ENCODE results near the gene NAV3.
"Not testable (repeated sequence)": the region's sequence is repeated elsewhere in the genome, so short reads cannot be mapped to it uniquely, and the experiment has no call there.

The NAV3 gene

DNA sequence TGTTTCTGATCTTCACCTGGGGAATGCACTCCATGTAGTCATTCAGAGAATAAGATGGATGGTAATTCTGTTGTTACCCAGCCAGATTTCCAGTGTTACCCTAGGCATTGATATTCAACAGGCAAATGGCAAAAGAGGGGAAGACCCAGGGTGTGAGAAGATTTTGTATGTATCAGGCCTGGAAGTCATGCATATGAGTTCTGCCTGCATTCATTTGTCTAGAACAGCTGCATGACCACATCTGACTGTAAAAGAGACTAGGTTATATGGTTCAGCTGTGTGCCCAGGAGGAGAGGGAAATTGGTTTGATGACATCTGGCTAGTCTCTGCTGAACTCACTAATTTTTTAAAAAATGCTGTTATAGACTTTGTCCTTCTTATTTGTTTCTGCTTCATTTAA, 224.9 kb downstream of the NAV3 start:
- DNase-seq (ENCODE audit: low read depth) = no peak

DNA sequence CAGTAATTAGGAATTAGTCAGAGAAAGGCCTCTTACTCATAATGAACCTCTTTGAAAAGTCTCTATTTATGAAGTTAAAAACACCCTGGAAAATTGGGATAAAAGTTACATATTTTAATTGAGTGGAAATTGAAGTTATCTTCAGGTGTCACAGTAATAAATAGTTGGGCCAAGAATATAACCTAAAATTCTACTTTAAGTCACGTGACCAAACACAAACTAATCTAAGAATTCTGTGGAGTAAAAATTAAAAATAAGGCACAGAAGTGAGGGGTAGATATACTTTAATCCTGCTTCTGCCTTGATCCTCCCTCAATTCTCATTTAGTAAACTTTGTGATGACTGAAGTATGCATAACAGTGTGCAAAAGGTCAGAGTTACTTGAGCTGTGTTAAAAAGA, 226.4 kb downstream of the NAV3 start:
- no peak for DNase-seq (ENCODE audit: low read depth)

DNA sequence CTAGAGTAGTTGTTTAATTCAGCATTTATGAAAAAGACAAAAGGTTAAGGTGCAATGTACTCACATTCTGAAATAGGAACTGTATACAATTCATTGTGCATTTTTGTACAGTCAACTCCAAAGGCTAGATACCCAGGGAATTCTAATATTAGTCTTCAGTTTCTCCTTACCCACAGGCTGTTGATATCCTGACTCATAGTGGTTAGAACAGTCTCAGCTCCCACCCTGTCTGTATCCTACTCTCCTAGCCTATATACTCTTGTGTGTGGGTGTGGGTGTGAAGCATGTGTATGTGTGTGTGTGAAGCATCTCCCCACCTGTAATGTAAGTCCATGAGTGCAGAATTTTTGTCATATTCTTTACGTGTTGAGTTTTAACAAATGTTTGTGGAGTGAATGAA, 229.5 kb downstream of the NAV3 start:
- DNase-seq (ENCODE audit: low read depth) = no peak

DNA sequence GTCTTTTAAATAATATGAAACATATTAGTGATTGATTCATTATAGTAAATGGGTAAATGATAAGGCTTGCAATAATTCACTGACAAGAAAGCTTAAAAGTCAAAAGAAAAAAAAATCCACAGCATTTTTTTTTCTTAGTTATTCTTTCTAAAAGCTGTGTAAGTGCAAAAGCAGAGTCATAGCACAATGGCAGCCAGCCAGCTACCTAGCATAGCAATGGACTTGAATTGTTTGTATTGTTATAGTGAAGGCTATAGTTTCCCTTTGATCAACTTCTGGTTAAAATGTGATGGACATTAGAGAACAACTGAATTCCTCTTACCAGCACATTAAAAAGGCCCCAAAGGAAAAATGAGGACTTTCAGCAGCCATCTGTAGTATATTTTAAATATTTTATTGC, 232.1 kb downstream of the NAV3 start:
- no peak for DNase-seq (ENCODE audit: low read depth)

DNA sequence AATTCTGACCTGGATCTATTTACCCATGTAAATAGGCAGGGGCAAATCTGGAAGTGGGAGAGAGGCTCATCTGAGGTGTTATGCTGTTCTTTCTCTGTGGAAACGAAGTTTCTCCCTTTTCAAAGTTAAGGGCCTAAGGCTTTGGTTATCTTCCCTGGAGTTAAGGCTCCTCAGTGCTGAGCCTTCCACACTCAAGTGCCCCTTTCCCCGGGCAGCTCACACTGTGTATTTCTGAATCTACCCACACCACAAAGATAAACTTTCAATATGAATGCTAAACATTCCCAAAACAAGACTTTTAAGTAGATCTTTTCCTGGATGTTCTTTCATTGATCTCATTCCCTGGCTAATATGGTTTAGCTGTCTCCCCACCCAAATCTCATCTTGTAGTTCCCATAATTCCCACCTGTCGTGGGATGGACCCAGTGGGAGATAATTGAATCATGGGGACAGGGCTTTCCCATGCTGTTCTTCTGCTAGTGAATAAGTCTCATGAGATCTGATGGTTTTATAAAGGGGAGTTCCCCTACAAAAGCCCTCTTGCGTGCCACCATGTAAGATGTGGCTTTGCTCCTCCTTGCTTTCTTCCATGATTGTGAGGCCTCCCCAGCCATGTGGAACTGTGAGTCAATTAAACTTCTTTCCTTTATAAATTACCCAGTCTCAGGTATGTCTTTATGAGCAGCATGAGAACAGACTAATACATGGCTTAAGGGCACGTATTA, 251.1 kb downstream of the NAV3 start:
- DNase-seq (ENCODE audit: low read depth) = no peak

DNA sequence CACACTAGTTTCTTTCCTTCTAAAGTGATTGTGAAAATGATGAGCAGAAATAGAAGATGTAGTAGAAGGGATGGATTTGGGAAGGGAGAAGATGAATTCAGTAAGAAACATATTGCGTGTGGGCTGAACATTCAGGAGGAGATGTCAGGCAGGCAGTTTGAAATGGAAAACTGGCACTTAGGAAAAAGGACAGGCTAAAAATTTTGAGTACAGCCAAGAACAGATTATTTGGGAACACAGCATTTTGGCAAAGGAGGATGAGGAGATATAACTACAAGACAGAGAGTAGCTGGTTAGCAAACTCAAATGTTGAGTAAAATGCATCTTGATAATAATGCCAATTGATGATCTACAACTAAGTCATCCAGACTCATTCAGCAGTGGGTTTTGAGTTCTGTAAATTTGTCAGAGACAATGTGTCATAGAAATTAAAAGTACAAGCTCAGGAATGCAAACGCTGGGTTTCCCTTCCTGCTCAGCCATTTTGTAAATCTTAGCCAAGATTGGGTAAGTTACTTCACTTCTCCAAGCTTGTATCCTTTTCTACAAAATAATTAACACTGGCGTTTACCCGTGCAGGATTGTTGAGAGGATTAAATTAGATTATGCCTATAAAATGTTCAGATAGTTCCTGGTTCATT, 255.0 kb downstream of the NAV3 start:
- no peak for DNase-seq (ENCODE audit: low read depth)

DNA sequence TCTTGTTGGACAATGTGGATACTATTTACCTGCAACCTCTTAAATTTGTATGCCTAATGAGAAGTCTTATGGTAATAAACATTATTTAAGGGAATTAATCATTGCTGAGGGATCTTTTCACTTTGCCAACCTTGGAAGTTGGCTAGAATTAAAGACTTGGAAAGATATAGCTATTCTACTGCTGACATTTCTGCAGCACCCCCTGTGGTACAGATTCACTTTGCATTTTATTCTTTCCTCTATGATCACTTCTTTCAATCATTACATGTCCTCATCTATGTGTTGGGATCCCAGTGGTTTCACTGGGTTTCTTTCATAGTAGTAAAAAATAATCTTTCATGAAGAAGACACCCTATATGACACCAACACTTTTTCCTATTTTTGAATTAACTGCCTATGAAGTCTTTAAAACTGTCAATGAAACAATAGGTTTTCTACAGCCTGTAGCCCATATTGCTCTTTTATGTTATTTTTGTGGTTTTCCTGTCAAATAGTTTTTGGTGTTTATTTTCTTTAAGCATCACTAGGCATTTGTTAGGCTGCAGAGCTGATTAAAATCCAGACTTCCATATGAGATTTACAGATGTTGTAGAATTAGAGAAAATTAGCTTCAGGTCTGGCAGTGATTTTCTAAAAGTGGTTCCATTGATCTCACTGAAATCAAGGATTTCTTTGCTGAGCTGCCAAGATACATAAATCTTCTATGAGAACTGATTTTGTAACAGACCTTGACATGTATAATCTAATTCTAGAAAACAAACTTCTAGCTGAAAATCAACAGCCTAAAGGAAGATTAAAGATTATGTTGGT, 256.1 kb downstream of the NAV3 start:
- no peak for DNase-seq (ENCODE audit: low read depth)

DNA sequence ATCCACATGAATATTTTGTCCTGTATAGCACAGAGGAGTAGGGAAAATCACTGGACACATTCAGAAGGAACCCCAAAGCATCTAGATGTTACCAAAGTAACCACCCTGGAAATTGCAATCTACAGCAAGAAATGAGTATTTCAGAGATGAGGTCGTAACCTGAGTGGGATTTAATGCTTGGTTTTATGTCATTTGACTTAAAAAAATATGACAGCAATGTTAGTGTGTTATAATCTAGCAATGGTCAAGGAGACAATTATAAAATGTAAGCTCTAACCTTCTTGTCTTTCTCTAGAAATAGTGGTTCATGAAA, 256.6 kb downstream of the NAV3 start:
- no peak for DNase-seq (ENCODE audit: low read depth)

DNA sequence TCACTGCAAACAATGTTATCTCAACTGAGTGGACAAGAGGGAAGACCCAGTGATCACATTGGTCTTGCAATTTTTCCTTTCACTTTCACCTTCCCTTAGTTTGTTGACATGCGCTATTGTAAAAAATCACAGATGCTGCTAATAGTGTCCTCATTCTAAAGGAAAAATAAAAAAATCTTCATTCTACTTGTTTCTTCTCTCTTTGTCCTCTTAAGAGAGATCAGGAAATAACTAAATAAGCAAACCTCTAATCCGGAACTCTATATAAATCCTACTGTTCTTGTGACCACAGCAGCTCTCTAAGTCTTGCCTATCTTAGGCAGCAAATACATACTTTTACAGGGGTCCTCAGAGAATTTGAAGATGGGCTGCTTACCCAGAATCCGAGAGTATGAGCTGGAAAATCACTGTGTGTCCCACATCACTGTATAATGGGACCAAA, 257.7 kb downstream of the NAV3 start:
- DNase-seq (ENCODE audit: low read depth) = no peak

DNA sequence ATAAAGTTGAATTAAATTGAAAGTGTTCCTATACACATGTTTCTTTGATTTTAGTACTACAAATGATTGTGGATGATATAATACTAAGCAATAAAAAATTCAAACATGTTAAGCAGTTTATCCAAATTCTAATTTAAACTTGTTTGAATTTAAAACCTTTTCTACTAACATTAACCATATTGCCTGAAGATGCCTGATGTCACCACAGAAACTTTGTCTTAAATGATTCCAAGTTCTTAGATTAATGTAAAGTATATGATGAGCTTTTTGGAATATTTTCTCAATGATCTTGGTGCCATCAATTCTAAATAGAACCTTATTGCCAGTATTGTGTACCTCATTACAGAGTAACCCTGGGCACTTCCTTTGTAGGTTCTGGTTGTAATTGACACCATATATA, 259.6 kb downstream of the NAV3 start:
- DNase-seq (ENCODE audit: low read depth) = no peak

DNA sequence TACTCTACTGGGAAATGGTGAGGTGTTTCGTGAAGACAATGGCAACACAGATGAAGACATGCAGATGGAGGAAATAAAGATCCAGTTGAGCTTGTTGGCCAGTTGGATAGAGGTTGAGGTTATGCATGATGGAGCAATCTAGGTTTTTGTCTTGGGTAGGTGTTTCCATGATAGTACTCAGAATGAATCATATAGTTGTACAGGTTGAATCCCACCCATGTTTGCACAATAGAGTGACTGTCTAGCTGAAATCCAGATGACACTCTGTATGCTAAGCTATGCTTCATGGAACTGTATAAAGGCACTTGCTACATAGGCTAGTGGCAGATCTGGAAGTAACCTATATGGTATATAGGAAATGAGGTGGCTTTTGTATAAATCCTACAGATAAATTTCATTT, 264.9 kb downstream of the NAV3 start:
- DNase-seq (ENCODE audit: low read depth) = no peak

DNA sequence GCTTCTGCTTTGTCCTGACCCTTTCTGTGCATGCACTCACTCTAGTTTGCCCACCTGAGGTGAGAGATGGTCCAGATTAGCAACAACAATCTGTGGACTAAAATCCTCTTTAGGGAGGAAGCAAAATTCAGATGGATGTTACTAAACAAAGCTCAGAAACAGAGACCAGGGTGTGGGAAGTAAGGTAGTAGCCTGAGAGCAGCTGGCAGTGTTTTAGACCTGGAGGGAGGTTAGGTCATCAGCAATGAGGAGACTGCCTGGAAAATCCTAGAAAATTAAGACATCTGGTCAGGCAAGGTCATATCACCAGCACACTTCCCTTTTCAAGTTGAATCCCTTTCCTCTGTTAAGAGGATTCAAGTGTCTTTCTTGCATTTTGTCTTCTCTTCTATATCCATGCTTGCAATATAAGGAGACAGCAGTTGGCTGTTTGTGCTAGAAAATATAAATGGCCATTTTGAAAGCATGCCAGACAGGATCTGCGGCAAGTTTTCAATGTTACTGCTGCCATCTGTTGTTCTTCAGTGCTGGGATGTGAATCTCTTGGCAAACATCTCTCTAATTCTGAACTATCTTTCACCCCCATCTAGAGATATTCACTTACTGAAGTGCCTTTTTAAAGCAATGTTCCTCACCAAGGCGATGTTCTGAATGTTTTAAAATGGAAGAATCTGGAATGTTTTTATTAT, 266.4 kb downstream of the NAV3 start:
- no peak for DNase-seq (ENCODE audit: low read depth)

DNA sequence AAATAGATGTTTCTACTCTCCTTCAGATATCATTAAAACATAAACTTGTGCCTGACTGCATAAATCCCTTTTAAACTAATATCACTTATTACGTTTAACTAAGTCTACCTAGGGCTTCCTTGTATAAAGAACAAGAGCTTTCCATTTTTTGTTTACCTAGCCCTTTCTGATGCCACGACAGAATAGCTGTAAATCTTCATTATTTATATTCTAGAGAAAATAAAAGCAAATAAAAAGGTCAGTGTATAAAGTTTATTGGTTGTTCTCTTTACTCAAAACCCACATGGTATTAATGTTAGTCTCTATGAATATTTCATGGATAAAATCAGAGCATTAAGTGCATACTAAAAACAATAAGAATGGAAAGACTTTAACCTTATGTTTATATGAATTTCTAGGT, 269.1 kb downstream of the NAV3 start:
- no peak for DNase-seq (ENCODE audit: low read depth)

DNA sequence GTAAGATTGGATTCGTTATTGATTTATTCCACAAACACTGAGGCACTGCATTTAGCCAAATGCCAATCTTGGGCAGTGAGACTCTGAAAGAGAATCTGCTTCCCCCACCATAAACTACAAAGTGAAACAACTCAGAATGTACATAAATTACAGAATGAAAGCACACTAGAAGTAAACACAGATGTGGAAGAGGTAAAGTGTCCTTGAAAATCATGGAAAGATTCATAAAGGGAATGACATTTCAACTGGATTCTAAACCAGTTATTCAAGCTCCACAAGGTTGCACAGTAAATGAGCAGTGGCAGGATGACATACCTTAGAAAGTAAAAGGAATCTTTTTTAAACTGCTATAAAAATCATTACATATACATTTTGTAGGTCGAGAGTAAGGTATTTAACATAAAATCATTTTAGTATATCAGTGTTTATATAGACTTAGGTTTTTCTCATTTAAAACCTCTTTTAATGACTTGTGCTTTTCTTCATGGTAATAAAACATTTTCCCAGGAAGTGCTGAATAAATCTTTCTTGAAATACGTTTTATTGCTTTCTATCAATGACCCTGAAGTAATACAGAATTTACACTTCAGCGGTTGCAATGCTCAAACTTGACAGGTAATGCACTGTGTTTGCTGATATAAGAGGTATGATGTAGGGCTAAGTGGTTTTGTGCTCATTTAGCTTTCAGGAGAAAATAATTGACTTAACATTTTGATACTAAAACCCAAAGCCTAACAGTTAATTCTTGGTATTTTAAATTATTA, 270.6 kb downstream of the NAV3 start:
- no peak for DNase-seq (ENCODE audit: low read depth)

DNA sequence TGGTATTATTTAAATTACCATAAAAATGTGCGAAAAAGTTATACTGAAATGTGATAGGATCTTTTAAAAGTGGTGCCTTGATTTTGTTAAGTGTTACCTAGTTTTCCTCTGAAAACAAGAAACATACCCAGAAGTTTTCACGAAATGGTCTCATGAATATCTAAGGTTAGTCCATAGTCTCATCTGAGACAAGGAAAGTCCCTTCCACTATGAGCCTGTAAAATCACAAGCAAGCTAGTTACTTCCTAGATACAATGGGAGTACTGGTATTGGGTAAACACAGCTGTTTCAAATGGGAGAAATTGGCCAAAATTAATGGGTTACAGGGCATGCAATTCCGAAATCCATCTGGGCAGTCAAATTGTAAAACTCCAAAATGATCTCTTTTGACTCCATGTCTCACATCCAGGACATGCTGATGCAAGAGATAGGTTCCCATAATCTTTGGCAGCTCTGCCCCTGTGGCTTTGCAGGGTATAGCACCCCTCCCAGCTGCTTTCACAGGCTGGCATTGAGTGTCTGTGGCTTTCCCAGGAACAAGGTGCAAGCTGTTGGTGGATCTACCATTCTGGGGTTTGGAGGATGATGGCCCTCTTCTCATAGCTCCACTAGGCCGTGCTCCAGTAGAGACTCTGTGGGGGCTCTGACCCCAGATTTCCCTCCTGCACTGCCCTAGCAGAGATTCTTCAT, 271.4 kb downstream of the NAV3 start:
- DNase-seq (ENCODE audit: low read depth) = no peak

DNA sequence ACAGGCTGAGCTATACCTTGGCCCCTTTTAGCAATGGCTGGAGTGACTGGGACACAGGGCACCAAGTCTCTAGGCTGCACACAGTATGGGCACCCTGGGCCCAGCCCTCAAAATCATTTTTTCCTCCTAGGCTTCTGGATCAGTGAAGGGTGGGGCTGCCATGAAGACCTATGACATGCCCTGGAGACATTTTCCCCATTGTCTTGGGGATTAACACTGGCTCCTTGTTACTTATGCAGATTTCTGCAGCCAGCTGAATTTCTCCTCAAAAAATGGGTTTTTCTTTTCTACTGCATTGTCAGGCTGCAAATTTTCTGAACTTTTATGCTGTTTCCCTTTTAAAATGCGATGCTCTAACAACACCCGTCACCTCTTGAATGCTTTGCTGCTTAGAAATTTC, 272.1 kb downstream of the NAV3 start:
- not testable (repeated sequence) for DNase-seq (ENCODE audit: low read depth)

DNA sequence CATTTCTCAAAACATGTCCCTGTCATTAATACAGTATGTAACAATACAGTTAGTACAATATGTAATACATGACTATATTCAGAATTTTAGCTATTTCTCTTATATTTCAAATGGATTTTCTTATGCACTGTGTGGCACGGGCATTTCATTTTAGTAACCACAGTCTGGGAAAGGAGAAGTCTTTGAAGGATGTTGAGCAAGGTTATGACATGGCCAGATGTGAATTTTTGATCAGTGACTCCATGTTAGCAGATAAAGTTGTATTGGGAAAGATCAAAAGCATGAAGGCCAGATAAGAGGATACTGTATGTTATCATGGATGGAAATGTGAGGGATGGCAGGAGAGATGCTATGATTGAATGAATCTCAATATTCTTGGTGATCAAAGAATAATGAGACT, 285.2 kb downstream of the NAV3 start:
- DNase-seq (ENCODE audit: low read depth) = no peak

DNA sequence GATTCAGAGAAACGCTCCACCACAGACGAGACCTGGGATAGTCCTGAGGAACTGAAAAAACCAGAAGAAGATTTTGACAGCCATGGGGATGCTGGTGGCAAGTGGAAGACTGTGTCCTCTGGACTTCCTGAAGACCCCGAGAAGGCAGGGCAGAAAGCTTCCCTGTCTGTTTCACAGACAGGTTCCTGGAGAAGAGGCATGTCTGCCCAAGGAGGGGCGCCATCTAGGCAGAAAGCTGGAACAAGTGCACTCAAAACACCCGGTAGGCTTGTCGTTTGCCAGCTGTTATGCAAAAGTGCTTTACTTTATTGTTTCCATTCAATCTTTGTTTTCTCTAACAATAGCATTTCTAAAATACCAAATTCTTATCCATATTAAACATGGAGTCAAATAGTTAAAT, 287.3 kb downstream of the NAV3 start:
- DNase-seq (ENCODE audit: low read depth) = no peak

DNA sequence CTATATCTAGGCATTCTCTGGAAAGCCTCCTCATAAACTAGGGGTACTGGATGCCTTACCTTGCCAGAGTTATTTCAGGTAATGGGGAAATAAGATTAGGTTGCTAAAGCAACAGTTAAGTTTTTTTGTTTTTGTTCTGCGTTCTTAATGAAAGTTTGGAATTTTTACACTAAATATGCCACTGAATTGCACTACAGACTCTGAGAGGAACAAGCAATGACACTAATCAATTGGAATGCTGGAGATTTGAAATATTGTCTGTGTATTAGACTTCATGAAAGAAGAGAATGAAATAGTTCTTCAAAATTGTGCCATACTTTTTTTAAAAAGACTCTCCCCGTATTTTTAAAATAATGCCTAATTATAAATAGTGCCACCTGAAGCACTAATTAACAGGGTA, 287.8 kb downstream of the NAV3 start:
- DNase-seq (ENCODE audit: low read depth) = no peak

DNA sequence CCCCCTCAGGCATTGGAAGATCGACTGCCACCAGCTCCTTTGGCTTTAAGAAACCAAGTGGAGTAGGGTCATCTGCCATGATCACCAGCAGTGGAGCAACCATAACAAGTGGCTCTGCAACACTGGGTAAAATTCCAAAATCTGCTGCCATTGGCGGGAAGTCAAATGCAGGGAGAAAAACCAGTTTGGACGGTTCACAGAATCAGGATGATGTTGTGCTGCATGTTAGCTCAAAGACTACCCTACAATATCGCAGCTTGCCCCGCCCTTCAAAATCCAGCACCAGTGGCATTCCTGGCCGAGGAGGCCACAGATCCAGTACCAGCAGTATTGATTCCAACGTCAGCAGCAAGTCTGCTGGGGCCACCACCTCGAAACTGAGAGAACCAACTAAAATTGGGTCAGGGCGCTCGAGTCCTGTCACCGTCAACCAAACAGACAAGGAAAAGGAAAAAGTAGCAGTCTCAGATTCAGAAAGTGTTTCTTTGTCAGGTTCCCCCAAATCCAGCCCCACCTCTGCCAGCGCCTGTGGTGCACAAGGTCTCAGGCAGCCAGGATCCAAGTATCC, 288.7 kb downstream of the NAV3 start:
- DNase-seq (ENCODE audit: low read depth) = no peak

DNA sequence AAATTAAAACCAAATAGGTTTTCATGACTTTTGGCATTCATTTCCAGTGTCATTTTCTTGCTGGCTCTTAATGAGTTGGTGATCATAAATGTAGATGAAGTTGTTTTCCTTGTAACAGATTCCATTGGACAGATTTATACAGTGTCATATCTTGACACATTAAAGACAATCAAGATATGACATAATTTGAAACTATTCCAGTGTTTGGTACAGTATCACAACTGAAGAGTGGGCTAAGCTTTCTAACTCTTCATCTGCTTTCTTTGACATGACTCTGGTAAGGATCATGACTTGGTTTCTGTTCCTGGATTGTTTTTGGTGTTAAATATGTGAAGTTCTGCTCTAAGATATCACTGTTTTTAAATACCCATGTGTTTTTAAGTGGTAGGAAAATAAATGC, 289.6 kb downstream of the NAV3 start:
- no peak for DNase-seq (ENCODE audit: low read depth)

Measured in activated T-helper 9 cell treated with anti-CD3 and anti-CD28 coated beads, Interleukin-2, amount 50 U/mL, for 16 hours (primary cell).